ENCODE results near the gene FSCN2. TPM values are rescaled to one million over a fixed set of nuclear protein-coding genes. Genes with fewer than 3 reads are reported as not detected.
"Not testable (repeated sequence)": the region's sequence is repeated elsewhere in the genome, so short reads cannot be mapped to it uniquely, and the experiment has no call there.

Gene FSCN2
- total RNA-seq, 2 donors from 2014 or later: 0.21 to 0.64 TPM

GRCh38 chr17:81522491-81523401 lies 5.4 kb upstream of the FSCN2 start:
- Mint-ChIP-seq H3K4me1 (ENCODE audit: low read depth in 2 of 2) (peaks cover 4 to 11% of the 10 kb centered on the region in 2 donors), H3K36me3 (no peaks in the 10 kb centered on the region)
- no peak for ATAC-seq

DNA sequence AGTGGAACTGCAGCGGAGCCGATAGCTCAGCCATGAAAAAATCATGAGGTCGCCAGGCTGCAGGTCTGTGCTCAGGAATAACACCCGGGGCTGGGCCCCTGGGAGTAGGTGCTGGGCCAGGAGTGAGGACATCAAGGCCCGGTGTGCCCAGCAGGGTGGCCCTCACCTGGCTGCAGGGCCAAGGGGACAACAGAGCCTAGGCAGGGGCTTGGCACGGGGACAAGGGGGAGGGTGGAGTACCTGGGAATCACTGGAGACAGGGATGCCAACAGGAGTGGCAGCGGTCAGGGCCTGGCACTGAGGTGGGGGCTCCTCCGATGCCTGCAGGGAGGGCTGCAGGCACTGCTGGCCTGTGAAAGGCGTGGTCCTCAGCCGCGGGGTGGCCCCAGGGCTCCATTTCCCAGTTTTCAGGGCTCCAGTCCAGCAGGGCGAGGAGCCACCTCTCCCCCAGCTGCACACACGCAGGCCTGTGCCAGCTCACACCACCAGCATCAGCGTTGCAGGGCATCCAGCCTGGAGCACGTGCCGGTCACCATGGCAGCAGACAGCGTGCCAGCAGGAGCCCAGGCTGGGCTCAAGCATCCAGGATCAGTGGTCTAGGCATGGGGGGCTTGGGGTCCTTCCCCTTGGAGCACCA lies 4.7 kb upstream of the FSCN2 start:
- H3K27me3 Mint-ChIP-seq: peaks cover 0 to 2% of the 10 kb centered on the region in 2 donors
- no peak overlapping the region for H3K4me3 Mint-ChIP-seq
- H3K9me3 Mint-ChIP-seq: no peaks in the 10 kb centered on the region
- H3K4me1 Mint-ChIP-seq (ENCODE audit: low read depth in 2 of 2): peaks cover 0 to 5% of the 10 kb centered on the region in 2 donors
- no peak overlapping the region for H3K27ac Mint-ChIP-seq
- no peaks in the 10 kb centered on the region for H3K36me3 Mint-ChIP-seq
- ATAC-seq: no peak
- DNase-seq (ENCODE audit: low spot score): no peak

More at GRCh38 chr17:81522491-81523401, 5.4 kb upstream of the FSCN2 start:
- no peak overlapping the region for H3K27ac Mint-ChIP-seq
- peaks cover 0 to 2% of the 10 kb centered on the region in 2 donors for H3K27me3 Mint-ChIP-seq
- H3K4me3 Mint-ChIP-seq: no peak overlapping the region
- DNase-seq (ENCODE audit: low spot score): no peak
- no peaks in the 10 kb centered on the region for H3K9me3 Mint-ChIP-seq

DNA sequence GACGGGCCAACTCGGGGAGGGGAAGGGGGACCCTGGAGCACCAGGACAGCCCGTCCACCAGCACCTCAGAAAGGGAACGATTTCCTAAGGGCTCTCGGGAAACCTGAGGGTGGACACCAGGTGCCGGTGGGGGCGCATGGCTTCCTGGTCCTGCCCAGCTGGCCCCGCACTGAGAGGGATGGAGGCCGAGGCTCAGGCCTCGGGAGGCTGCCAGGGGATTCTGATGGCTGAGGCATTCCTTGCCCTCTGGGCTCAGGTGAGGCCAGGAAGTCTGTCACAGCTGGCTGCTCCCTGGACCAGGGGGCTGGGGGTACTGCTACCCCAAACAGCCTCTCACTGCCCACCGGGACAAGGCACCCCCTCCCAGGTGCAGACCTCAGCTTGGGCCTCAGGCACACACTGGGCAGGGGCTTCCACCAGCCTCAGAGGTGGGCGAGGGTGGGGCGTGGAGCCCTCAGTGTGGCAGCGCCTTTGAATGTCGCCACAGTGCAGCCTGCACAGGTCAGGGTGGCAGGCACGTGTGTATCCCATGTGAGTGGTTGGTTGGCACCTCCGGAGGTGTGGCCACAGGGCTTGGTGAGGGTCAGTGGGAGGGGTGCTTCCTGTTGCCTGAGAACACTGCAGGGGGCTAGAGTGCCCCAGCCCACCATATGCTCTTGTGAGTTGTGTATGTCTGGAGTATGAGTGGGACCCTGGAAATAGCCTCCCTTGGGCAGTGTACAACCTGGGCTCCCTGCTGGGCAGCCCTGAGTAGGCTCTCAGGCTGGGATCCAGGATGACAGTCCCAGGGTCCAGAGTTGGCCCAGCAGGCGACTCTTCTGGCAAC lies 3.9 kb upstream of the FSCN2 start:
- H3K36me3 Mint-ChIP-seq: no peaks in the 10 kb centered on the region
- no peak overlapping the region for H3K27ac Mint-ChIP-seq
- no peaks in the 10 kb centered on the region for H3K9me3 Mint-ChIP-seq
- H3K4me3 Mint-ChIP-seq: no peak overlapping the region
- DNase-seq (ENCODE audit: low spot score) (no peak), ATAC-seq (peak in 1 of 2 donors; percentile 40)
- H3K4me1 Mint-ChIP-seq (ENCODE audit: low read depth in 2 of 2): peaks cover 0 to 5% of the 10 kb centered on the region in 2 donors
- peaks cover 0 to 2% of the 10 kb centered on the region in 2 donors for H3K27me3 Mint-ChIP-seq

- Mint-ChIP-seq H3K27me3 (peaks cover 0 to 2% of the 10 kb centered on the region in 2 donors), H3K4me1 (ENCODE audit: low read depth in 2 of 2) (peaks cover 0 to 5% of the 10 kb centered on the region in 2 donors), H3K4me3 (no peak overlapping the region), H3K9me3 (no peaks in the 10 kb centered on the region), H3K36me3 (no peaks in the 10 kb centered on the region), H3K27ac (no peak overlapping the region)
- ATAC-seq: no peak
- DNase-seq (ENCODE audit: low spot score): no peak
Measured at GRCh38 chr17:81524865-81525159, 3.4 kb upstream of the FSCN2 start.

DNA sequence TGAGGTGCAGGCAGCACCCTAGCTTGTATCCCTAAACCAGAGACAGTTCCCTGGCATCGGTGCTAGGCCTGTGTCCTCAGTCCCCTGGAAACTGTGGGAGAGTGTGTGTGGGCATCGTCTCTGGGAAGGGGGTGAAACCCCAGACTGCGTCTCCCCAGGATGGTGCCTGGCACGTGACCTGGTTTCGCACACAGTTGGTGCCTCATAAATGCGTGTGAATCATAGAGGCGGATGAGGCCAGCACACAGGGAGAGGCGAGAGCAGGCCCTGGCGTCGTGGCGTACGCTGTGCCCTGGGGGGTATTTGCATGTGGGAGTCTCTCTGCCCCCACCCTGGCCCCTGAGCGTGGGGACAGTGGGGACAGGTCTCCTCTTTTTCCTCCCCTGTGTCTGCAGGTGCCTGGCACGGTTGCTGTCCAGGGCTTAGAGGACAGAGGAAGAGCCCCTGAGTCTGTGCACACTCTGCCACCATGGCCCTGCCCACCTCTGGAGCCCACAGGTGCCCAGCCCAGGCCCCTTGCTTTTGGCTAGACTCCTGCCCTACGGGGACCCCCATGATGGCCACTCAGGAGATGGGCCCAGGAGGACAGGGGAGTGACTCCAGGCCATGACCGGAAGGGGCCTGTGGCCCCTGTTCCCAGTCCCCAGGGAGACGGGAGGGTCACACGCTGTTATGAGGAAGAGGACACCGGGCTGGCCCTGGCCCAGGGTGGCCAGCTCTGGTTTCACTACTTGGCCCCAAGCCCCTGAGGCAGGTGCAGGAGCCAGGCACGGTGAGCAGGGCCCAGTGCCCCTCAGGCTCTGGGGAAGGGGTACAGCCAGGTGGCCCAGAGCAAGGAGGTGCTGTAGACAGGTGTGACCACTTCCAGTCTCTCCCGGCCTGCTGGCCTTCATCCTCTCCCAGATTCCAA lies 1.3 kb upstream of the FSCN2 start:
- DNase-seq (ENCODE audit: low spot score): no peak
- Mint-ChIP-seq H3K27ac (no peak overlapping the region), H3K9me3 (no peaks in the 10 kb centered on the region), H3K4me3 (no peak overlapping the region), H3K36me3 (no peaks in the 10 kb centered on the region), H3K27me3 (no peaks in the 10 kb centered on the region), H3K4me1 (ENCODE audit: low read depth in 2 of 2) (no peaks in the 10 kb centered on the region)
- no peak for ATAC-seq

DNA sequence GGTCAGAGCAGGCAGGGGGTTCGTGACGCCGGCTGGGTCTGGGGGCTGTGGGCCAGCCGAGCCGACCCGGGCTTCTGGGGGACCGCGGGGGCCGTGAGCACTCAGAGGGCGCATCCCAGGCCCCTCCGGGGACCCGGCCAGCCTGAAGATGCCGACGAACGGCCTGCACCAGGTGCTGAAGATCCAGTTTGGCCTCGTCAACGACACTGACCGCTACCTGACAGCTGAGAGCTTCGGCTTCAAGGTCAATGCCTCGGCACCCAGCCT lies 140 bp downstream of the FSCN2 start:
- H3K36me3 Mint-ChIP-seq: no peaks in the 10 kb centered on the region
- no peak overlapping the region for H3K4me3 Mint-ChIP-seq
- no peak for DNase-seq (ENCODE audit: low spot score)
- H3K27ac Mint-ChIP-seq: no peak overlapping the region
- peaks cover 1 to 2% of the 10 kb centered on the region in 2 donors for H3K4me1 Mint-ChIP-seq (ENCODE audit: low read depth in 2 of 2)
- ATAC-seq: no peak
- no peaks in the 10 kb centered on the region for H3K27me3 Mint-ChIP-seq
- H3K9me3 Mint-ChIP-seq: no peaks in the 10 kb centered on the region

GRCh38 chr17:81528651-81529436 lies 667 bp downstream of the FSCN2 start:
- Mint-ChIP-seq H3K27me3 (no peaks in the 10 kb centered on the region), H3K36me3 (no peaks in the 10 kb centered on the region), H3K27ac (no peak overlapping the region), H3K4me3 (no peak overlapping the region), H3K9me3 (no peaks in the 10 kb centered on the region), H3K4me1 (ENCODE audit: low read depth in 2 of 2) (peaks cover 5 to 6% of the 10 kb centered on the region in 2 donors)
- DNase-seq (ENCODE audit: low spot score): no peak
- ATAC-seq: no peak

GRCh38 chr17:81529437-81529803 lies 1.2 kb downstream of the FSCN2 start:
- Mint-ChIP-seq H3K9me3 (no peaks in the 10 kb centered on the region), H3K27me3 (no peaks in the 10 kb centered on the region), H3K27ac (no peak overlapping the region), H3K4me1 (ENCODE audit: low read depth in 2 of 2) (peaks cover 5 to 6% of the 10 kb centered on the region in 2 donors), H3K36me3 (no peaks in the 10 kb centered on the region), H3K4me3 (no peak overlapping the region)
- DNase-seq (ENCODE audit: low spot score) (no peak), ATAC-seq (no peak)

DNA sequence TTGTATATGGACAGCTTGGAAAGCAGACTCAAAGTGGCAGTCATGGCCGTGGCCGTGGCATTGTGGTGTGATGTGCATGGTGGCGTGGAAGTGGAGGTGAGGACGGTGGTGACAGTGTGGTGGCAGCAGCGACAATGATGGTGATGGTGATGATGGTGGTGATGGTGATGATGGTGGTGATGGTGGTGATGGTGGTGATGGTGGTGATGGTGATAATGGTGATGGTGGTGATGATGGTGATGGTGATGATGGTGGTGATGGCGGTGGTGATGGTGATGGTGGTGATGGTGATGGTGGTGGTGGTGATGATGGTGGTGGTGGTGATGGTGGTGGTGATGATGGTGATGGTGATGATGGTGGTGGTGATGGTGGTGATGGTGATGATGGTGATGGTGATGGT lies 2.8 kb downstream of the FSCN2 start:
- not testable (repeated sequence) for H3K4me1 Mint-ChIP-seq (ENCODE audit: low read depth in 2 of 2); H3K4me3 Mint-ChIP-seq; H3K27me3 Mint-ChIP-seq; H3K27ac Mint-ChIP-seq; DNase-seq (ENCODE audit: low spot score); ATAC-seq; H3K9me3 Mint-ChIP-seq; H3K36me3 Mint-ChIP-seq

DNA sequence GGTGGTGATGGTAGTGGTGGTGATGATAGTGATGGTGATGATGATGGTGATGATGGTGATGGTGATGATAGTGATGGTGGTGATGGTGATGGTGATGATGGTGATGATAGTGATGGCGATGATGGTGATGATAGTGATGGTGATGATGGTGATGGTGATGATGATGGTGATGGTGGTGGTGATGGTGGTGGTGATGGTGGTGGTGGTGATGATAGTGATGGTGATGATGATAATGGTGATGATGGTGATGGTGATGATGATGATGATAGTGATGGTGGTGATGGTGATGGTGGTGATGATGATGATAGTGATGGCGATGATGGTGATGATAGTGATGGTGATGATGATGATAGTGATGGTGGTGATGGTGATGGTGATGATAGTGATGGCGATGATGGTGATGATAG lies 3.8 kb downstream of the FSCN2 start:
- not testable (repeated sequence) for H3K27ac Mint-ChIP-seq; H3K9me3 Mint-ChIP-seq; H3K4me3 Mint-ChIP-seq; H3K4me1 Mint-ChIP-seq (ENCODE audit: low read depth in 2 of 2); DNase-seq (ENCODE audit: low spot score); H3K27me3 Mint-ChIP-seq; ATAC-seq; H3K36me3 Mint-ChIP-seq

GRCh38 chr17:81532490-81533287 lies 4.5 kb downstream of the FSCN2 start:
- DNase-seq (ENCODE audit: low spot score) (no peak), ATAC-seq (no peak)
- Mint-ChIP-seq H3K4me1 (ENCODE audit: low read depth in 2 of 2) (peaks cover 5 to 6% of the 10 kb centered on the region in 2 donors), H3K9me3 (no peaks in the 10 kb centered on the region), H3K27me3 (no peaks in the 10 kb centered on the region), H3K36me3 (no peaks in the 10 kb centered on the region), H3K27ac (peak overlapping the region in 1 of 2 donors; percentile 33), H3K4me3 (no peak overlapping the region)

Measured in natural killer cell treated with Interleukin-12 subunit alpha and Interleukin-12 subunit beta and Interleukin-15 and Interleukin-18, amount 100 ng/mL, for 72 hours (primary cell).